Measurements from ENCODE around the gene PRM2. TPM values are rescaled to one million over a fixed set of nuclear protein-coding genes. Genes with fewer than 3 reads are reported as not detected.

PRM2 gene
- total RNA-seq, 1 experiment from 2014 or later, result not detected

DNA sequence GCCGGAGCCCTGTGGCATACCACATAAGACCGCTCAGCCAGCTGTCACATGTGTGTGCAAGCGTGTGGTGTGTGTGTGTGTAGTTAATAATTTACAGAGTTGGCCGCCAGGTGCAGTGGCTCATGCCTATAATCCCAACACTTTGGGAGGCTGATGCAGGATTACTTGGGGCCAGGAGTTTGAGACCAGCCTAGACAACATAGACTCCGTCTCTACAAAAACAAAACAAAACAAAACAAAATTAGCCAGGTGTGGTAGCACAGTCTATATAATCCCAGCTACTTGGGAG lies 40.6 kb downstream of the PRM2 start:
- Histone ChIP-seq H4K8ac (replicated peaks; ENCODE audit: insufficient read length, low read depth, low read length) (no peak overlapping the region), H3K9ac (ENCODE audit: extremely low read depth, insufficient read length, low read length) (no peak overlapping the region), H3K79me1 (ENCODE audit: insufficient read depth, low read depth, low read length, poor library complexity, severe bottlenecking) (no peaks in the 10 kb centered on the region), H3K14ac (ENCODE audit: insufficient read depth, low read length) (no peak overlapping the region), H3K27ac (ENCODE audit: insufficient read length, low read depth, low read length) (no peak overlapping the region), H3K23ac (ENCODE audit: insufficient read length, low read depth, low read length) (no peak overlapping the region), H2BK120ac (ENCODE audit: low read depth, low read length, poor library complexity, severe bottlenecking) (no peak overlapping the region), H2BK20ac (ENCODE audit: low read depth, low read length, poor library complexity, severe bottlenecking) (no peak overlapping the region), H3K4ac (ENCODE audit: low read depth, low read length) (no peak overlapping the region), H3K18ac (ENCODE audit: insufficient read length, low read depth, low read length) (no peak overlapping the region), H3K23me2 (ENCODE audit: insufficient read length, low read depth, low read length, poor library complexity, severe bottlenecking) (no peaks in the 10 kb centered on the region), H4K91ac (ENCODE audit: insufficient read length, low read depth, low read length) (no peak overlapping the region), H3K9me3 (ENCODE audit: control insufficient read depth, low read depth, low read length) (no peaks in the 10 kb centered on the region), H3T11ph (ENCODE audit: low read length) (no peak overlapping the region), H3K27me3 (ENCODE audit: insufficient read depth, low read length) (no peaks in the 10 kb centered on the region), H3K79me2 (ENCODE audit: insufficient read depth, low read length) (no peaks in the 10 kb centered on the region), H2BK5ac (ENCODE audit: insufficient read length, low read length) (no peak overlapping the region), H3K4me1 (ENCODE audit: insufficient read depth, low read length) (no peaks in the 10 kb centered on the region), H4K20me1 (ENCODE audit: control insufficient read depth, insufficient read depth, insufficient read length) (no peaks in the 10 kb centered on the region), H4K5ac (ENCODE audit: insufficient read length, low read depth, low read length) (no peak overlapping the region), H2AFZ (ENCODE audit: low read length) (no peak overlapping the region), H3K4me2 (ENCODE audit: insufficient read depth, insufficient read length, low read length) (no peak overlapping the region), H3K56ac (ENCODE audit: insufficient read length, low read depth, low read length) (no peak overlapping the region), H2BK12ac (ENCODE audit: insufficient read length, low read depth, low read length) (no peak overlapping the region), H2AK5ac (ENCODE audit: insufficient read length, low read length) (no peak overlapping the region), H2BK15ac (ENCODE audit: low read depth, low read length) (no peak overlapping the region)
- Mint-ChIP-seq H3K36me3 (ENCODE audit: insufficient read depth in 1 of 3, low read depth in 3 of 3) (no peaks in the 10 kb centered on the region), H3K9me3 (no peaks in the 10 kb centered on the region), H3K27me3 (ENCODE audit: low read depth) (peaks cover 5% of the 10 kb centered on the region; the same call in 1 of the 2 replicates), H3K4me1 (peaks cover 2 to 9% of the 10 kb centered on the region in 2 experiments), H3K27ac (no peak overlapping the region), H3K4me3 (no peak overlapping the region)
- TF ChIP-seq, protein P1, sequence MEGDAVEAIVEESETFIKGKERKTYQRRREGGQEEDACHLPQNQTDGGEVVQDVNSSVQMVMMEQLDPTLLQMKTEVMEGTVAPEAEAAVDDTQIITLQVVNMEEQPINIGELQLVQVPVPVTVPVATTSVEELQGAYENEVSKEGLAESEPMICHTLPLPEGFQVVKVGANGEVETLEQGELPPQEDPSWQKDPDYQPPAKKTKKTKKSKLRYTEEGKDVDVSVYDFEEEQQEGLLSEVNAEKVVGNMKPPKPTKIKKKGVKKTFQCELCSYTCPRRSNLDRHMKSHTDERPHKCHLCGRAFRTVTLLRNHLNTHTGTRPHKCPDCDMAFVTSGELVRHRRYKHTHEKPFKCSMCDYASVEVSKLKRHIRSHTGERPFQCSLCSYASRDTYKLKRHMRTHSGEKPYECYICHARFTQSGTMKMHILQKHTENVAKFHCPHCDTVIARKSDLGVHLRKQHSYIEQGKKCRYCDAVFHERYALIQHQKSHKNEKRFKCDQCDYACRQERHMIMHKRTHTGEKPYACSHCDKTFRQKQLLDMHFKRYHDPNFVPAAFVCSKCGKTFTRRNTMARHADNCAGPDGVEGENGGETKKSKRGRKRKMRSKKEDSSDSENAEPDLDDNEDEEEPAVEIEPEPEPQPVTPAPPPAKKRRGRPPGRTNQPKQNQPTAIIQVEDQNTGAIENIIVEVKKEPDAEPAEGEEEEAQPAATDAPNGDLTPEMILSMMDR (conservative IDR thresholded peaks at IDR 0.05), result no peak
- no CpG with 5 or more reads among the region's 5 CpGs for WGBS (ENCODE audit: extremely low coverage, insufficient read length, low lambda C conversion rate)
- no peak for DNase-seq

All from H9 (cell line).